ENCODE results near the gene NCS1. TPM values are rescaled to one million over a fixed set of nuclear protein-coding genes. Genes with fewer than 3 reads are reported as not detected.

Gene NCS1
- total and polyA plus RNA-seq, 12 donors: 4.0 to 87.6 (median 34.3) TPM

GRCh38 chr9:130225586-130225985 lies 53.4 kb downstream of the NCS1 start:
- Histone ChIP-seq H3K9me3 (replicated peaks in 1 of 3) (peaks cover 0 to 5% (median 0%) of the 10 kb centered on the region in 3 donors), H3K36me3 (replicated peaks in 1 of 2) (no peaks in the 10 kb centered on the region), H3K4me1 (replicated peaks in 1 of 2) (no peaks in the 10 kb centered on the region), H3K27me3 (no peaks in the 10 kb centered on the region), H3K4me3 (no peak overlapping the region), H3K27ac (no peak overlapping the region)
- intact Hi-C loops (cut with DNase I): no loop called here
- TF ChIP-seq, protein P1, sequence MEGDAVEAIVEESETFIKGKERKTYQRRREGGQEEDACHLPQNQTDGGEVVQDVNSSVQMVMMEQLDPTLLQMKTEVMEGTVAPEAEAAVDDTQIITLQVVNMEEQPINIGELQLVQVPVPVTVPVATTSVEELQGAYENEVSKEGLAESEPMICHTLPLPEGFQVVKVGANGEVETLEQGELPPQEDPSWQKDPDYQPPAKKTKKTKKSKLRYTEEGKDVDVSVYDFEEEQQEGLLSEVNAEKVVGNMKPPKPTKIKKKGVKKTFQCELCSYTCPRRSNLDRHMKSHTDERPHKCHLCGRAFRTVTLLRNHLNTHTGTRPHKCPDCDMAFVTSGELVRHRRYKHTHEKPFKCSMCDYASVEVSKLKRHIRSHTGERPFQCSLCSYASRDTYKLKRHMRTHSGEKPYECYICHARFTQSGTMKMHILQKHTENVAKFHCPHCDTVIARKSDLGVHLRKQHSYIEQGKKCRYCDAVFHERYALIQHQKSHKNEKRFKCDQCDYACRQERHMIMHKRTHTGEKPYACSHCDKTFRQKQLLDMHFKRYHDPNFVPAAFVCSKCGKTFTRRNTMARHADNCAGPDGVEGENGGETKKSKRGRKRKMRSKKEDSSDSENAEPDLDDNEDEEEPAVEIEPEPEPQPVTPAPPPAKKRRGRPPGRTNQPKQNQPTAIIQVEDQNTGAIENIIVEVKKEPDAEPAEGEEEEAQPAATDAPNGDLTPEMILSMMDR (IDR thresholded peaks at IDR 0.05): no peak
- TF ChIP-seq POLR2A (IDR thresholded peaks at IDR 0.05): no peak
- WGBS, 4 donors: 95 to 98% (median 96%) methylated on average over 19 to 20 of the region's 20 CpGs
- DNase-seq: no peak

DNA sequence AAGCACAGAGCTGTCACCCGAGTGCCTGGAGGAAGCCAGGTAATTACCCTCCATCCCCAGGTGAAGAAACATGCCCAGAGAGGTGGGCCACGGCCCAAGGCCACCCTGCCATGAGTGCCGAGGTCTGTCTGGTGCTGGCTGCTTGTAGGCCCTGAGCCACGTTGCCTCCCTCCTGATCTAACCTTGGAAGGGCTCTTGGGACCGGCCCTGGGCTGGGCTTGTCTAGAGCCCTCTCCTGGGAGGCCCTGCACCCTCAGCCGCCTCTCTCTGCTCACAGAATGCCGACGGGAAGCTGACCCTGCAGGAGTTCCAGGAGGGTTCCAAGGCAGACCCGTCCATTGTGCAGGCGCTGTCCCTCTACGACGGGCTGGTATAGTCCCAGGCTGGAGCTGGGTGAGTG lies 53.9 kb downstream of the NCS1 start:
- peak in 1 of 7 donors; percentile 19 for DNase-seq
- intact Hi-C loops (cut with DNase I): no loop called here
- TF ChIP-seq, protein P1 (IDR thresholded peaks at IDR 0.05): no peak
- TF ChIP-seq POLR2A (IDR thresholded peaks at IDR 0.05): no peak
- Histone ChIP-seq H3K27me3 (no peaks in the 10 kb centered on the region), H3K36me3 (replicated peaks in 1 of 2) (no peaks in the 10 kb centered on the region), H3K4me1 (replicated peaks in 1 of 2) (no peaks in the 10 kb centered on the region), H3K4me3 (no peak overlapping the region), H3K27ac (peak overlapping the region in 1 of 5 donors; percentile 0), H3K9me3 (replicated peaks in 1 of 3) (peaks cover 0 to 5% (median 0%) of the 10 kb centered on the region in 3 donors)
- 69 to 93% (median 75%) methylated on average over 3 to 12 of the region's 12 CpGs for WGBS, 4 donors

DNA sequence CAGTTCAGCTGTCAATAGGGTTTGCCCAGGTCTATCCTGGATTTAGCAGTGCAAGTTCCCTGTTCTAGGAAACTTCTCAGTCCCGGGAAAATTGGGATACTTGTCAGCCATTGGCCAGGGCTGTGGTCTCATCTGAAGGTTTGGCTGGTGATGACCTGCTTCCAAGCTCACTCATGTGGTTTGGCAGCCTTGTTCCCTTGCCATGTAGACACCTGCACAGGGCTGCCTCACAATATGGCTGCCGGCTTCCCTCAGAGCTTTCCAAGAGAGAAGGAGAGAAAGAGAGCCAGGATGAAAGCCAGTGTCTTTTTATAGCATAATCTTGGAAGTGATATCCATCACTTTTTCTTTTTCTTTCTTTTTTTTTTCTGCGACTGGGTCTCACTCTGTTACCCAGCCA lies 55.6 kb downstream of the NCS1 start:
- Histone ChIP-seq H3K27me3 (no peaks in the 10 kb centered on the region), H3K4me3 (no peak overlapping the region), H3K36me3 (replicated peaks in 1 of 2) (no peaks in the 10 kb centered on the region), H3K9me3 (replicated peaks in 1 of 3) (peaks cover 0 to 5% (median 0%) of the 10 kb centered on the region in 3 donors), H3K27ac (no peak overlapping the region), H3K4me1 (replicated peaks in 1 of 2) (no peaks in the 10 kb centered on the region)
- TF ChIP-seq, protein P1 (IDR thresholded peaks at IDR 0.05): no peak
- intact Hi-C loops (cut with DNase I): no loop called here
- WGBS, 4 donors: 85 to 97% (median 95%) methylated on average over 2 to 3 of the region's 3 CpGs
- peak in 1 of 7 donors; percentile 8 for DNase-seq

- Histone ChIP-seq H3K9me3 (replicated peaks in 1 of 3) (peaks cover 0 to 5% (median 0%) of the 10 kb centered on the region in 3 donors), H3K36me3 (replicated peaks in 1 of 2) (no peaks in the 10 kb centered on the region), H3K27ac (no peak overlapping the region), H3K4me1 (replicated peaks in 1 of 2) (peaks cover 0 to 8% of the 10 kb centered on the region in 2 donors), H3K4me3 (no peak overlapping the region), H3K27me3 (no peaks in the 10 kb centered on the region)
- intact Hi-C loops (cut with DNase I): loop anchor here in 1 of 2 donors (10.0 kb wide), 1 partner anchor 45 kb away; no protein-coding TSS in a partner anchor
- no peak for TF ChIP-seq POLR2A (IDR thresholded peaks at IDR 0.05)
- TF ChIP-seq, protein P1 (IDR thresholded peaks at IDR 0.05): no peak
- 59 to 97% (median 64%) methylated on average over 3 of the region's 3 CpGs for WGBS, 4 donors
- no peak for DNase-seq
Observed at GRCh38 chr9:130229759-130230158, 57.6 kb downstream of the NCS1 start.
